NCI-H1105 treated with DMSO at 0.1 percent for 48 hours (cell line): ENCODE measurements around the gene OMG.
"Not testable (repeated sequence)": the region's sequence is repeated elsewhere in the genome, so short reads cannot be mapped to it uniquely, and the experiment has no call there.

ENCODE experiments used
- DNase-seq: peaks from one replicate; lab custom pipeline; 2025; lab: John Stamatoyannopoulos, UW

Gene OMG

GRCh38 chr17:31297090-31297489, at the start of gene OMG:
TSS of gene OMG (minus strand) at chr17:31297239. CDS start at chr17:31296331, 908 bp downstream.
- DNase-seq = no peak

- DNase-seq = not testable (repeated sequence)
These were observed 48.2 kb upstream of the OMG start for GRCh38 chr17:31345191-31345747.

GRCh38 chr17:31339906-31340661, 43.0 kb upstream of the OMG start:
- DNase-seq = no peak

GRCh38 chr17:31329221-31329620, 32.2 kb upstream of the OMG start:
- DNase-seq = no peak

- DNase-seq = no peak
These were observed 31.1 kb upstream of the OMG start for GRCh38 chr17:31328160-31328535.

- no peak for DNase-seq
These were observed 30.6 kb upstream of the OMG start for GRCh38 chr17:31327534-31328159.

- DNase-seq = no peak
These were observed 26.5 kb upstream of the OMG start for GRCh38 chr17:31323551-31323950.

- no peak for DNase-seq
These were observed 24.9 kb upstream of the OMG start for GRCh38 chr17:31321966-31322365.

- no peak for DNase-seq
These were observed 24.4 kb upstream of the OMG start, which contains the start of gene EVI2A for GRCh38 chr17:31321481-31321880. TSS of gene EVI2A (minus strand) at chr17:31321622. CDS start at chr17:31319013, 2,609 bp downstream.

GRCh38 chr17:31320791-31321190, 23.8 kb upstream of the OMG start:
- DNase-seq = peak; percentile 13

GRCh38 chr17:31320241-31320640, 23.2 kb upstream of the OMG start:
- DNase-seq = no peak

GRCh38 chr17:31318851-31319661, 22.0 kb upstream of the OMG start:
- peak; percentile 58 for DNase-seq

- DNase-seq = peak; percentile 67
These were observed 21.3 kb upstream of the OMG start for GRCh38 chr17:31318298-31318801.

GRCh38 chr17:31314782-31315100, 17.7 kb upstream of the OMG start:
- DNase-seq = no peak

- DNase-seq = no peak
These were observed 17.1 kb upstream of the OMG start, which contains the start of gene EVI2B for GRCh38 chr17:31313982-31314781. TSS of gene EVI2B (minus strand) at chr17:31314054. CDS start at chr17:31305609, 8,445 bp downstream.

GRCh38 chr17:31312223-31312622, 15.2 kb upstream of the OMG start:
- DNase-seq = not testable (repeated sequence)

GRCh38 chr17:31311526-31311925, 14.5 kb upstream of the OMG start:
- DNase-seq = no peak

GRCh38 chr17:31310886-31311285, 13.8 kb upstream of the OMG start:
- no peak for DNase-seq

GRCh38 chr17:31310260-31310659, 13.2 kb upstream of the OMG start:
- no peak for DNase-seq

- DNase-seq = no peak
These were observed 12.5 kb upstream of the OMG start for GRCh38 chr17:31309556-31309955.
